HG02973 (cell line): ENCODE measurements around the gene UGT1A6.

ENCODE experiments used
- ATAC-seq: cut with Tn5 transposase; IDR thresholded peaks from one replicate; pipeline ENCODE4 v1.9.1; 2021; ENCODE audit warnings: moderate library complexity; ENCODE audit not compliant: unreplicated experiment

UGT1A6 gene

DNA sequence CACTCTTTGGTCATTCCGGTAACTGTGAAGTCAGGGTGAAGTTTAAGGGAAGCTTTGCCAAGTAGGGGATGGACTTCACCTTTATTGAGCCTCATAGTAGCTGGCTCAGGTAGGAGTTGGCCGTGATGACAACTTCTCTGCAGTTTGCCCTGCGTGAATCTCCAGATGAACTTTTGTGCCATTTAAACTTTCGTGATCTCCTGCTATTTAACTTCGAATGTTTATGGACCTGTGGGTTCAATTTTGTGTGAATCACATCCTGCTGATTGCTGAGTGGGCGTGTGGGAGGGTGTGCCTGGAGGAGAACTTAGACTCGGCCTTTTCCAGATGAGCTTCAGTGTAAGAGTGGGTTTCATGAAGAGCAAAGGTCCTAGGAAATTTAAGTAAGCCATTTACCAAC is 71.6 kb downstream of the UGT1A6 start:
- ATAC-seq: no peak

DNA sequence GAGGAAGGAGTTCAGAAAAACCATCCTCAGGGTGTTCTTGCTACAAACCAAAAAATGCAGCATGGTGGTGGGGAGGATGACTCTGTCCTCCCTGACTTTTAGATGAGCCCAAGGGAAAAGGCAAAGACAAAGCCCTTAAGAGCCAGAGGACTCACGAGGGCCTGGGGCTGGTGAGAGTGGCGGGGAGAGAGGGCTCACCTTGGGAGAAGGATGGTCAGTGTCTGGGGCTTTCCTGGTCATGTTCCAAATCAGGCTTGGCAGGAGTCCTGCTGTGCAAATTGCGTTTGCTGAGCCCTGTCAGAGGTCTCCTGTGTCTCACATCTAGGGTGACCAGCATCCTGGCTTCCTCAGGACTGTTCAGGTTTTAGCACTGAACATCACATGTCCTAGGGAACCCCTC is 72.1 kb downstream of the UGT1A6 start:
- ATAC-seq: no peak

DNA sequence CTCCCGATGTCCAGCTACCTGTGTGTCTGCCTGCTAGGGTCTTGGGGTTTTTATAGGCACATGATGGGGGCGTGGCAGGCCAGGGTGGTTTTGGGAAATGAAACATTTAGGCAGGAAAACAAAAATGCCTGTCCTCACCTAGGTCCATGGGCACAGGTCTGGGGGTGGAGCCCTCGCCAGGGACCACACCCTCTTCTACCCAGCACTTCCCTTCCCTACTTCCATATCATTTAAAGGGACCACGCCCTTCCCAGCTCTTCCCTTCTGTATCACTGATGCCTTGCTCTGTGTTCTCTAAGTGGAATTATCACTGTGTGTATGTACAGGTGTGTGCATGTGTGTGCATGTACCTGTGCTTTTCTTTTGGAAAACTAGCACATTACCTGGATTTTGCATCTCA is 73.7 kb downstream of the UGT1A6 start:
- no peak for ATAC-seq

DNA sequence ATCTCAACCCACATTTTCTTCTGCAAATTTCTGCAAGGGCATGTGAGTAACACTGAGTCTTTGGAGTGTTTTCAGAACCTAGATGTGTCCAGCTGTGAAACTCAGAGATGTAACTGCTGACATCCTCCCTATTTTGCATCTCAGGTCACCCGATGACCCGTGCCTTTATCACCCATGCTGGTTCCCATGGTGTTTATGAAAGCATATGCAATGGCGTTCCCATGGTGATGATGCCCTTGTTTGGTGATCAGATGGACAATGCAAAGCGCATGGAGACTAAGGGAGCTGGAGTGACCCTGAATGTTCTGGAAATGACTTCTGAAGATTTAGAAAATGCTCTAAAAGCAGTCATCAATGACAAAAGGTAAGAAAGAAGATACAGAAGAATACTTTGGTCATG is 75.4 kb downstream of the UGT1A6 start:
- no peak for ATAC-seq

DNA sequence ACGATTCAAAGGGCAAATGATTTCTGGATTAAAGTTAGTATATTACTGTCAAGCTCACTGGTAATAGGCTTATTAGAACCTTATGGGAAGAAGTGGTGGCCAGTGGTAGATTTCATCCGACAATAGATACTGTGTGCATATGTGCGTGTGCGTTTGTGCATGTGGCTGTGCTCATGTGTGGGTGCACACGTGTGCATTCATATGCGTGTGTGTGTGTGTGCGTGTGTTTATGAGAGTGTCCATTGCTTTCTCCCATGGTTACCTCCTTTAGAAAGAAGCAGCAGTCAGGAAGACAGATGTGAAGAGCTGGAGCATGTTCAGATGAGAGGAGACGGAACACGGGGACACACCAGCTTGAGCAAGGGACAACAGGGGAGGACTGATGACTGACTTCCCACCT is 76.6 kb downstream of the UGT1A6 start:
- ATAC-seq: no peak

DNA sequence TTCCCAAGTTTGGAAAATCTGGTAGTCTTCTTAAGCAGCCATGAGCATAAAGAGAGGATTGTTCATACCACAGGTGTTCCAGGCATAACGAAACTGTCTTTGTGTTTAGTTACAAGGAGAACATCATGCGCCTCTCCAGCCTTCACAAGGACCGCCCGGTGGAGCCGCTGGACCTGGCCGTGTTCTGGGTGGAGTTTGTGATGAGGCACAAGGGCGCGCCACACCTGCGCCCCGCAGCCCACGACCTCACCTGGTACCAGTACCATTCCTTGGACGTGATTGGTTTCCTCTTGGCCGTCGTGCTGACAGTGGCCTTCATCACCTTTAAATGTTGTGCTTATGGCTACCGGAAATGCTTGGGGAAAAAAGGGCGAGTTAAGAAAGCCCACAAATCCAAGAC is 79.5 kb downstream of the UGT1A6 start:
- ATAC-seq: no peak

DNA sequence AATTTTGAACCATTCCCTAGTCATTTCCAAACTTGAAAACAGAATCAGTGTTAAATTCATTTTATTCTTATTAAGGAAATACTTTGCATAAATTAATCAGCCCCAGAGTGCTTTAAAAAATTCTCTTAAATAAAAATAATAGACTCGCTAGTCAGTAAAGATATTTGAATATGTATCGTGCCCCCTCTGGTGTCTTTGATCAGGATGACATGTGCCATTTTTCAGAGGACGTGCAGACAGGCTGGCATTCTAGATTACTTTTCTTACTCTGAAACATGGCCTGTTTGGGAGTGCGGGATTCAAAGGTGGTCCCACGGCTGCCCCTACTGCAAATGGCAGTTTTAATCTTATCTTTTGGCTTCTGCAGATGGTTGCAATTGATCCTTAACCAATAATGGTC is 79.9 kb downstream of the UGT1A6 start:
- no peak for ATAC-seq

DNA sequence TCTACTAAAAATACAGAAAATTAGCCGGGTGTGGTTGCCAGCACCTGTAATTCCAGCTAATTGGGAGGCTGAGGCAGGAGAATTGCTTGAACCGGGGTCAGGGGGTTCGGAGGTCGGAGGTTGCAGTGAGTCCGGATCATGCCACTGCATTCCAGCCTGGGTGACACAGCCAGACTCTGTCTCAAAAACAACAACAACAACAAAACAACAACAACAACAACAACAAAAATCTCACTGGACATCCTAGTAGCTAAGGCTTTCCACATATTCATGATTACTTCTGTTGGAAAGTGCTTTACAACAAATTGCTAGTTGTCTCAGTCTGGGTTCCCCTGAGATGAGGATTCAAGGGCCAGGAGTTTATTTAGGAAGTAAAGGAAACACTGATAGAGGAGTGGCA is 81.2 kb downstream of the UGT1A6 start:
- ATAC-seq: no peak

DNA sequence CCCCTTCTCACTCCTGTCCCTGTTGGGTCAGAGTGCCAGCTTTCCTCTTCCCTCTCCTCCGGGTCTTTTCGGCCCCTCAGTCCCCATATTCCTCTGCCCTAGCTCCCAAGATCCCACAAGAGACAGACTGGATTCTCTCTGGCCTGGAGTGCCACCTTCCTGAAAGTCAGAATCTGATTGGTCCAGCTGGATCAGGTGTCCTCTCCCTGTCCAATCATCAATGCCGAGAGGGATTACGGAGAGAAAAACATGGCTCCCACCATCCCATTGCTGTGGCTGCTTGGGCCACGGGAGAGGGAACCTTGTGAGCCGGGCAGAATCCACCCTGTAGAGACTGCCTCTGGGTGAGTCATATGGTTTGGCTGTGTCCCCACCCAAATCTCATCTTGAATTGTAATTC is 82.7 kb downstream of the UGT1A6 start:
- no peak for ATAC-seq

DNA sequence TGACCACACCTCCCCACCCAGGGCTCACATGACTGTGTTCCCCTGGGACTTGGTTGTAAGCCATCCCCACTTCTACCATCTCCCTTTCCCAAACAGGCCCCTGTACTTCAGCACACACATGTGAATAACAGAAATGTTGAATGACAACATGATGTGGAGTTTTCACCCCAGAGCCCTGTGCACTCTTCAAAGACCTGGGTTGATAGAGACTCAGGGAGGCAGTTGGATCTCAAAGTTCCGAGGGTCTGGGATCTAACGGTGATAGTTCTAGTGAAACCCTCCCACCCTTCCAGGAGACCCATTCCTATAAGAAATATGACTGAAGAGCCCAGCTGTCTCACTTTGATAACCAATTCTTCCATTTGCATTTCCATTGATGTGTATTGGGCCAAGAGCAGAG is 85.3 kb downstream of the UGT1A6 start, which contains the start of gene MROH2A:
Gene MROH2A, plus strand, starts transcription at position 301 of the 400 bp plus-strand sequence. CDS start 1,029 bp downstream, outside the sequence.
- no peak for ATAC-seq

DNA sequence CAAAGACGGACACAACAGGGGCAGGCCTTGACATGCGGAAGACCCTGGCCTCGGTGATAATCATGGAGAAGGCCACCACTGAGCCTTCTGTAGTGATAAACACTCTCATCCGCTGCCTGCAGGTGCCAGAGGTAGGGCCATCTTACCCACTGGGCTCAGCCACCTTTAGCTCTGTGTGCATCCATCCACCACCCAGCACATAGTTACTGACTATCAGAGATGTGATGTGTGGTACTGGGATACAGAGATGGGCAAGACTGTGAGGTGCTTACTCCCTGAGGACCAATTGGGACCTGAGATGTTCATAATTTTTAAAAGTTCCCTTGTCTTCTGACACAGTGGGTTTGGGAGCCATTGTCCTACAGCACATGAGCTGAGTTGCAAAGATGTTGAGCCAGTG is 87.0 kb downstream of the UGT1A6 start:
- ATAC-seq: no peak

DNA sequence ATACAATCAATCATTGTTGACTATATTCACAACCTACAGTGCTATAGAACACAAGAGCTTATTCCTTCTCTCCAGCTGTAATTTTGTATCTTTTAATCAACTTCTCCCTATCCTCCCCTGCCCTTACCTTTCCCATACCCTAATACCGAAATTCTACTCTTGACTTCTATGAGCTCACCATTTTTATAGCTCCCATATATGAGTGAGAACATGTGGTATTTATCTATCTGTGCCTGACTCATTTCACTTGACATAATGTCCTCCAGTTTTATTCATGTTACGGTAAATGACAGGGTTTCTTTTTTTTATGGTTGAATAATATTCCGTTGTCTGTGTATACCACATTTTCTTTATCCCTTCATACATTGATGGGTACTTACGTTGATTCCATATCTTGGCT is 88.1 kb downstream of the UGT1A6 start:
- no peak for ATAC-seq

DNA sequence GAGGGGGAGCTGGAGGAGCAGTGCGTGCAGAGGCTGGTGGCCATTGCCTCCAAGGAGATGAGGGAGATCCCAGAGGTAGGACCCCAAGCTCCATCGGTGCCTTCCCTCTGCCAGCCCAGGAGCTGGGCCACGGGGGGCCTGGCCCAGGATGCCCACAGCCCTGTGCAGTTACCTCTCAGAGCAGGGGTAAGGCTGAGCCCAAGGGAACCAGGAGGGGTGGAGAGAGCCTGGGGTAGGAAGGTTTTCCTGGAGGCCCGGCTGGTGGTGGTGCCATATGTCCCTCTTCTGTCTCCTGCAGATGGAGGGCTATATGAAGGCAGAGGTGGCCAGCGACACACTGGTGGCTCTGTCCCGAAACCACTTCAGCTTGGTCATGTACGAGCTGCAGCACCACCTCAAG is 96.9 kb downstream of the UGT1A6 start:
- no peak for ATAC-seq

DNA sequence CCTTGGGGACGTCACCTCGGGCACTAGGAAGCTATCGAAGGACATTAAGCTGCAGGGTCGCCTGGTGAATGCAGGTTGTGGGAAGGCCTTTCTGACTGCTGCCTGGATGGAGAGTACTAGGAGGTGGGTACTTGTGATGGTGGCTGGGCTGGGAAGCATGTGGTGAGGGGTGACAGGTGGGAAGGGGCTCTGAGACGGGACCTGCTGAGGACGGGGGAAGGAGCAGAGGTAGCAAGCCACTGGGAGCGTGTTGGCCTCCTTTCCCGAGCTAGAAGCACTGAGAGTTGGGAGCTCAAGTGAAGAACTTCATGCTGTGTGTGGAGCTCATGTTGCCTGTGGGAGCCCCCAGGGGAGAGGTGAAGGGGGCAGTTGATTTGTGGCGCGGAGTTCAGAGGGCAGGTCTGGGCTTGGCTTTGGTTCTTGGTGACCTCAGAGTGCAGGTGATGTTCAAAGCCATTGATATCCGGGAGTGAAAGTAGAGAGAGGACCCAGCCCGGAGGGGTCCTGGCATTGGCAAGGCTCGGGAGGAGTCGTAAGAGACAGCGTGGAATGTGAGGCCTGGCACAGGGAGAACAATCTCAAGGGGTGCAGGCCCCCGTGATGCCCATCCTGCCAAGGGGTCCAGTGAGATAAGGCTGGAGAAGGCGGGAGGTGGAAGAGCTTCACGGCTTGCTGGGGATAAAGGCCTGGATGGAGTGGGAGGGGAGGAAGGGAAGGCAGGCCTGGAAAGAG is 98.6 kb downstream of the UGT1A6 start:
- ATAC-seq: no peak

DNA sequence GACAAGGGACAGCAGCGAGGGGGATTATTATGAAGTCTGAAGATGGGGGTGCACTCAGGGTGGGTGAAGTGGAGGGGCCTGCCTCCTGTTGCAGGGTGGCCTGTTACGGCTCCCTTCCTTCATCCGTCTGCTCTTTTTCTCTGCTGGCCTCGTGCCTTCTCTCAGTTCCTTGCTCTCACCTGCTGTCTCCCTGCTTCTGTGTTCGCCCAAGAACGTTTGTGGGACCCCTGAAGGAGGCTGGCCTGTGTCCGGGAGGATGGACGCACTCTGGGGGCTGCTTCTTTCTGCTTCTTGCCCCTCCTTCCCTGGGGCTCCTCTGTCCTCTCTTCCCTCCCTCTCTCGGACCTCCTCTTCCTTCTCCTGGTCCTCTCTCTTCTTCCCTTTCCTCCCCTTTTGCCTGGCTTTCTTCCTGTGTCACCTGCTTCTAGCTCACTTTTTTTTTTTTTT is 99.2 kb downstream of the UGT1A6 start:
- no peak for ATAC-seq

DNA sequence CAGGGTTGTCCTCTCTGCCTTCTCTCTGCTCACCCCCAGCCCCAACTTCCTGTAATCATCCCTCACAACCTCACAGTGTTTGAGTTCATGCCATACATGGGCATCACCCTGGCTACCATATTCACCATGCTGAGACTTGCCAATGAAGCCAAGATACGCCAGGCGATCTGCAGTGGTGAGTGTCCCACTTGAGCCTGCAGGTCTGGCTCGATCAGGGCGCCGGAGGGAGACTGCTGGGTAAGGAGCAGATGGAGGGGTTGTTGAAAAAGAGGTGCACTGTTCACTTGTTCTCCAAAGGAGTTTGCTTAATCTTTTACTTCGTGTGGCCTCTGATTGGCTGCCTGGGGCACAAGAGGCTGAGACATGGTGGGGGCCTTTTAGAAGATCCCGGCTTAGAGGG is 100.0 kb downstream of the UGT1A6 start:
- no peak for ATAC-seq

DNA sequence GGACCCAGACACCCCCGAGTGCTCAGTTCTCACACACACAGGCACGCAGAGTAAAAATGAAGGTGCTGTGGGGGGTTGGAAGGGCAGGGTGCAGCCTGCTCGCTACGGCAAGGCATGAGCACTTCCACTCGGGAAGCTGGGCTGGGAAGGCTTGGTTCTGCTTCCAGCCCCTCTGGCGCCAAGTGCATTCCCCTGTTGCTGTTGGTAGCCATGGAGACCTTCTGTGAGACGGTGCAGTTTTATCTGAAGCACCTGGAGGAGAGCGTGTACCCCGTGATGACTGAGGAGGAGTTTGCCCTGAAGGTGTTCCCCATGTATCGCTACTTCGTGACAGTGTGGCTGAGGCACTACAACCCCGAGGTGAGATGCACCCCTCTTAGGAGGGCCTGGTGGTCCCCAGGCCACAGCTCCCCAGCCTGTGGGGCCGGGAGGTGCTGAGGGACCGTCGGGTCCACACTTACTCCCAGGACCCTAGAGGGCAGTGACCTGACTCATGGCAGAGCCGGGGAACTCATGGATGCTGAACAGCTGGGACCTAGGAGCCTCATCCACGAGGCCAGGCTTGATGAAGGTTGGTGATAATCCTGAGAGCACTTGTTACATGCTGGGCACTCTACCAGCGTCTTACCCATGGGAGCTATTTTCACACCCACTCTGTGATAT is 100.9 kb downstream of the UGT1A6 start:
- no peak for ATAC-seq

DNA sequence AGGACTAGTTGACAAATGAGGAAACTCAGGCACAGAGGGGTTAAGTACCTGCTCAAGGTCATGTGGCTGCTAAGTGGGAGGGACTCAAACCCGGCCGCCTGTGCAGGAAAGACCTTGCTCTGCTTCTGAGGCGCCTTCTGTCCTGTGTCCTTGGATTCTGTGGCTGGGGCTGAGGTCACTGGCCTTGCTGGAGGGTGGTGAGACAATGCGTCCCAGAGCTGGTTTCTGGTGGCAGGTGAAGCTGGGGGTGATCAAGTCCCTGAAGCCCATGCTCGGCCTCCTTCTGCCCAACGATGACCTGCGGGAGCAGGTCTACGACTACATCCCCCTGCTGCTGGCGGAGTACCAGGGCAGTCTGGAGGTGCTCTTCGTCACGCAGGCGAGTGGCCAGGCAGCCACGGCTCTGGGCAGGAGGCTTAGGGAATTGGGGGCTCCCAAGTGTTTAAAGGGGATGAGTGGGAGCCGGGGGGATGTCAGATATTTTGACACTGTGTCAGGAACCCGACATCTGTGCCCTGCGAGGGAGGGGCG is 101.5 kb downstream of the UGT1A6 start:
- ATAC-seq: no peak

DNA sequence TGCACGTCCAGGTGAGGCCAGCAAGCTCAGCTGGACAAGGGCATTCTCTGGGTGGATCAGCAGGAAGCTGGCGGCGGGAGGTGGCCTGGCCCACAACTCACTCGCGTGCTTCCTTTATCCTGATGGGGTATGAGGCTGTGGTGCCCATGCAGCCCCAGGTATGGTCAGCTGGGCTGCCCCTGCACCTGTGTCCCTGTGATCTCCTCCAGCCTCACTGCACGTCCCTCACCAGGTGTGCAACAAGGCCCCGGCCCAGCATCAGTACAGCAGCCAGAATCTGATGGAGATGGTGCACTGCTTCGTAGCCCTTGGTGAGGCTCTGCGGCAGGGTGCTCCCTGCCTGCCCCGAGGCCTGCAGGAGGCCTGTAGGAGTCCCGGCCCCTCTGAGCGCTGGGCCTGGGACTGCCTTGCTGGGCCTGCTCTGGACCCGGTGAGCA is 103.1 kb downstream of the UGT1A6 start:
- no peak for ATAC-seq

DNA sequence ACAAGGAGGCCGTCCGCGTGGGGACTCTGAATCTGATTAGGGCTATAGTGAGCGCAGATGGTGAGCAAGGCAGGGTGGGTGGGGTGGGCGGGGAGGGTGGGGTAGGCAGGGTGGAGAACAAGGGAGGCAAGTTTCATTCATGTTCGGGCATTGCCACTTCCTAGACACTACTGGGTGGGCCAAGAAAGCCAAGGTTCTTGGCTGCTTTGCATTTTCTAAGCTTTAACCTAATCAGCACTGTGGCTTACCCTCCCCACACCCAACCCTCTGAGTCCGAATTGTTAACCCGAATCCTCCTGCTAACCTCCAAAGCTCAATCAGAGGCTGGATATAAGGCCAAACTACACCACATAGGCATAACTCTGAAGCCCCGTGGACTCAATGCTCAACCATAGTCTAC is 103.6 kb downstream of the UGT1A6 start:
- ATAC-seq: no peak

DNA sequence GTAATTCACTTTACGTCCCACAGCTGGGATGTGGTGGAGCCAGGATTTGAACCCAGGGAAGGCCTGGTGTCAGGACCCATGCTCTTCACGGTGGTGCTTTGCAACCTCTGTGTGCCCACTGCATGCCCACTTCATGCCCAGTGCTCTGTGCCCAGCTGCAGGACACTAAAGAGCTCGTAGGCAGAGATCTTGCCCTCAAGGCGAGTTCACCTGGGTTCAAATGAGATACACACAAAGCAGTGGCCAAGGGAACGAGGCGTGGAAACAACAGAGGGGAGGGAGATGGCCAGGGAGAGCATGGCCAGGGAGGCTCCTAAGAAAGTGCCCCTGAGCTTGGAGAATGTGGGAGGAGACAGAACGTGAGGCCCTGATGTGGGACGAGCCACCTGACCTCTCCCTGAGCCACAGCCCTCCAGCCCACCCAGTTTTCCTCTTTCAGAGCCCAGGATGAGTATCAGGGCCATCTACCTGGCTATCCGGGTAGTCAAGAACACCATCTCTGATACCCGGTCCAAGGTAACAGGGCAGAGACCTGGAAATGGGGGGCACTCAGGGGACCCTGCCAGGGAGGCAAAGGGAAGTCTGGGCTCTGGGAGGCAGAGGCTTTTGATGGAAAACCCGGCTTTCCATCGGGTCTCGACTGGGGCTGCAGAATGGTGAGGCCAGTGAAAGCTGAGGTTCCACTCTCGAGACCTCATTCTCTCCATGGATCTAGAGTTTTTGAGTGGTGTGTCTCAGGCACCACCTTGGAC is 105.8 kb downstream of the UGT1A6 start:
- no peak for ATAC-seq
